ENCODE results near the gene RNF220.

RNF220 gene

GRCh38 chr1:44407430-44408211, 2.6 kb downstream of the RNF220 start:
- peak; percentile 24 for DNase-seq

GRCh38 chr1:44408212-44408582, 3.1 kb downstream of the RNF220 start:
- no peak for DNase-seq

GRCh38 chr1:44408632-44409602, 3.9 kb downstream of the RNF220 start:
- peak; percentile 24 for DNase-seq

GRCh38 chr1:44409757-44410156, 4.7 kb downstream of the RNF220 start:
- no peak for DNase-seq

- DNase-seq, result no peak
These were observed 6.8 kb downstream of the RNF220 start for GRCh38 chr1:44411861-44412260.

GRCh38 chr1:44412601-44413000, 7.5 kb downstream of the RNF220 start:
- no peak for DNase-seq

GRCh38 chr1:44413740-44414139, 8.7 kb downstream of the RNF220 start:
- DNase-seq, result no peak

- DNase-seq, result no peak
These were observed 10.0 kb downstream of the RNF220 start for GRCh38 chr1:44415013-44415412.

GRCh38 chr1:44416408-44416807, 11.4 kb downstream of the RNF220 start:
- DNase-seq, result no peak

GRCh38 chr1:44417351-44418021, 12.4 kb downstream of the RNF220 start:
- peak; percentile 27 for DNase-seq

GRCh38 chr1:44418022-44418673, 13.1 kb downstream of the RNF220 start:
- no peak for DNase-seq

- no peak for DNase-seq
These were observed 14.8 kb downstream of the RNF220 start for GRCh38 chr1:44419901-44420300.

- no peak for DNase-seq
These were observed 15.5 kb downstream of the RNF220 start for GRCh38 chr1:44420535-44420934.

GRCh38 chr1:44421446-44421884, 16.4 kb downstream of the RNF220 start:
- DNase-seq, result no peak

GRCh38 chr1:44422161-44422560, 17.1 kb downstream of the RNF220 start:
- DNase-seq, result no peak

GRCh38 chr1:44423591-44424537, 18.8 kb downstream of the RNF220 start:
- DNase-seq, result no peak

- no peak for DNase-seq
These were observed 19.7 kb downstream of the RNF220 start for GRCh38 chr1:44424747-44425146.

GRCh38 chr1:44425341-44426082, 20.5 kb downstream of the RNF220 start:
- no peak for DNase-seq

GRCh38 chr1:44431861-44432260, 26.8 kb downstream of the RNF220 start:
- DNase-seq, result no peak

GRCh38 chr1:44433209-44433608, 28.2 kb downstream of the RNF220 start:
- DNase-seq, result no peak
